Smooth muscle cell (in vitro differentiated cells): ENCODE measurements around the gene PAFAH1B2. TPM values are rescaled to one million over a fixed set of nuclear protein-coding genes. Genes with fewer than 3 reads are reported as not detected.

Source experiments
- DNase-seq: peaks from one replicate; lab custom pipeline; 2025; ENCODE audit not compliant: unreplicated experiment; lab: John Stamatoyannopoulos, UW
- H2AFZ ChIP-seq: fragments of 200-600 bp; sonication (generic); 2 replicates; pipeline ENCODE4 v1.6.0; 2016; ENCODE audit warnings: antibody characterized with exemption, low read depth, mild to moderate bottlenecking
- H3F3A ChIP-seq: fragments of 200-600 bp; sonication (generic); 2 replicates; pipeline ENCODE4 v1.6.0; 2017; ENCODE audit warnings: antibody characterized with exemption, low read depth
- H3K27ac ChIP-seq: fragments of 200-600 bp; sonication (generic); 2 replicates; pipeline ENCODE4 v1.5.1; 2016; ENCODE audit warnings: low read depth, mild to moderate bottlenecking
- H3K27me3 ChIP-seq: fragments of 200-600 bp; sonication (generic); 2 replicates; pipeline ENCODE4 v1.6.1; 2016; ENCODE audit warnings: low read depth, mild to moderate bottlenecking
- H3K36me3 ChIP-seq: fragments of 200-600 bp; sonication (generic); 2 replicates; pipeline ENCODE4 v1.5.1; 2016; ENCODE audit warnings: low read depth
- H3K4me1 ChIP-seq: fragments of 200-600 bp; sonication (generic); 2 replicates; pipeline ENCODE4 v1.5.1; 2016; ENCODE audit warnings: low read depth
- H3K4me2 ChIP-seq: fragments of 200-600 bp; sonication (generic); 2 replicates; pipeline ENCODE4 v1.6.0; 2016; ENCODE audit warnings: mild to moderate bottlenecking
- H3K4me3 ChIP-seq: fragments of 200-600 bp; sonication (generic); 2 replicates; pipeline ENCODE4 v1.5.1; 2016; ENCODE audit warnings: mild to moderate bottlenecking
- H3K79me2 ChIP-seq: fragments of 200-600 bp; sonication (generic); 2 replicates; pipeline ENCODE4 v1.6.0; 2016; ENCODE audit warnings: low read depth, mild to moderate bottlenecking
- H3K9ac ChIP-seq: fragments of 200-600 bp; sonication (generic); 2 replicates; pipeline ENCODE4 v1.6.0; 2016; ENCODE audit warnings: low read depth
- H3K9me3 ChIP-seq: fragments of 200-600 bp; sonication (generic); replicated peaks from 2 replicates; pipeline ENCODE4 v1.5.1; 2016; ENCODE audit warnings: low read depth
- H4K20me1 ChIP-seq: fragments of 200-600 bp; sonication (generic); 2 replicates; pipeline ENCODE4 v1.6.0; 2016; ENCODE audit warnings: low read depth
- CTCF ChIP-seq: fragments of 200-600 bp; sonication (generic); IDR thresholded peaks from 2 replicates; pipeline ENCODE4 v1.5.1; 2017; ENCODE audit warnings: borderline replicate concordance, mild to moderate bottlenecking, antibody characterized with exemption; ENCODE audit not compliant: insufficient read depth, poor library complexity, severe bottlenecking
- WGBS: methylation state at CpG from one replicate; pipeline ENCODE4 v1.1.7; 2016; ENCODE audit warnings: low lambda C conversion rate; 5-methylcytosine and 5-hydroxymethylcytosine counted together
- polyA plus RNA-seq: library from polyadenylated mRNA; unstranded; fragments of >200 nt; fragmentation: Nextera tagmentation; extraction: Ambion mirVana; gene quantifications from 2 replicates; pipeline ENCODE4 v1.2.1, GENCODE V29; 2016
- total RNA-seq: library from RNA; depleted of rRNA; stranded (reverse); fragments of >200 nt; gene quantifications from 2 replicates; pipeline ENCODE4 v1.2.3, GENCODE V29; 2014

Gene PAFAH1B2
- total and polyA plus RNA-seq, 2 experiments from 2014 or later = 30.7 to 146 TPM

GRCh38 chr11:117172724-117173421 is 28.8 kb downstream of the PAFAH1B2 start:
- no peaks in the 10 kb centered on the region for H3K27me3 ChIP-seq
- peak overlapping the region; percentile 57 for H3K4me2 ChIP-seq
- H3K9ac ChIP-seq = peak overlapping the region; percentile 13
- H3K27ac ChIP-seq = peak overlapping the region; percentile 68
- H3K4me1 ChIP-seq = peaks cover 39% of the 10 kb centered on the region
- H3K4me3 ChIP-seq = no peak overlapping the region
- WGBS = 60% methylated on average over 14 of the region's 14 CpGs
- peaks cover 9% of the 10 kb centered on the region for H3K36me3 ChIP-seq
- H4K20me1 ChIP-seq = peaks cover 51% of the 10 kb centered on the region
- no peak overlapping the region for H2AFZ ChIP-seq
- peaks cover 43% of the 10 kb centered on the region for H3F3A ChIP-seq
- peaks cover 11% of the 10 kb centered on the region for H3K79me2 ChIP-seq
- TF ChIP-seq CTCF = no peak
- no peak for DNase-seq
- no peaks in the 10 kb centered on the region for H3K9me3 ChIP-seq

GRCh38 chr11:117175104-117175503 is 31.0 kb downstream of the PAFAH1B2 start:
- Histone ChIP-seq H3K4me1 (peaks cover 41% of the 10 kb centered on the region), H3K9ac (no peak overlapping the region), H3K9me3 (no peaks in the 10 kb centered on the region), H3K4me3 (no peak overlapping the region), H3K27ac (no peak overlapping the region), H2AFZ (no peak overlapping the region), H4K20me1 (peaks cover 30% of the 10 kb centered on the region), H3K27me3 (no peaks in the 10 kb centered on the region), H3K4me2 (no peak overlapping the region), H3K79me2 (no peaks in the 10 kb centered on the region), H3K36me3 (no peaks in the 10 kb centered on the region), H3F3A (peaks cover 32% of the 10 kb centered on the region)
- no peak for DNase-seq
- TF ChIP-seq CTCF = no peak
- whole genome bisulfite sequencing = 80% methylated on average over 7 of the region's 7 CpGs

GRCh38 chr11:117175781-117176180 is 31.7 kb downstream of the PAFAH1B2 start:
- H3K9ac ChIP-seq = no peak overlapping the region
- H3K4me3 ChIP-seq = no peak overlapping the region
- no peaks in the 10 kb centered on the region for H3K27me3 ChIP-seq
- H3K27ac ChIP-seq = no peak overlapping the region
- H3K36me3 ChIP-seq = no peaks in the 10 kb centered on the region
- DNase-seq = no peak
- peaks cover 26% of the 10 kb centered on the region for H3F3A ChIP-seq
- H3K9me3 ChIP-seq = no peaks in the 10 kb centered on the region
- no peak overlapping the region for H2AFZ ChIP-seq
- no peak overlapping the region for H3K4me2 ChIP-seq
- peaks cover 23% of the 10 kb centered on the region for H4K20me1 ChIP-seq
- no peak for TF ChIP-seq CTCF
- WGBS = 81% methylated on average over 5 of the region's 5 CpGs
- peaks cover 37% of the 10 kb centered on the region for H3K4me1 ChIP-seq
- H3K79me2 ChIP-seq = peaks cover 3% of the 10 kb centered on the region

GRCh38 chr11:117176186-117176585 is 32.1 kb downstream of the PAFAH1B2 start:
- DNase-seq = no peak
- Histone ChIP-seq H3K79me2 (peaks cover 4% of the 10 kb centered on the region), H3K36me3 (no peaks in the 10 kb centered on the region), H3K4me2 (no peak overlapping the region), H3K9ac (no peak overlapping the region), H3K4me1 (peaks cover 33% of the 10 kb centered on the region), H3F3A (peaks cover 23% of the 10 kb centered on the region), H4K20me1 (peaks cover 19% of the 10 kb centered on the region), H3K27ac (no peak overlapping the region), H3K9me3 (no peaks in the 10 kb centered on the region), H2AFZ (no peak overlapping the region), H3K27me3 (no peaks in the 10 kb centered on the region), H3K4me3 (no peak overlapping the region)
- WGBS = 100% methylated on average over 1 of the region's 1 CpG
- TF ChIP-seq CTCF = no peak
